ENCODE data around the gene EPHB1.

DNA sequence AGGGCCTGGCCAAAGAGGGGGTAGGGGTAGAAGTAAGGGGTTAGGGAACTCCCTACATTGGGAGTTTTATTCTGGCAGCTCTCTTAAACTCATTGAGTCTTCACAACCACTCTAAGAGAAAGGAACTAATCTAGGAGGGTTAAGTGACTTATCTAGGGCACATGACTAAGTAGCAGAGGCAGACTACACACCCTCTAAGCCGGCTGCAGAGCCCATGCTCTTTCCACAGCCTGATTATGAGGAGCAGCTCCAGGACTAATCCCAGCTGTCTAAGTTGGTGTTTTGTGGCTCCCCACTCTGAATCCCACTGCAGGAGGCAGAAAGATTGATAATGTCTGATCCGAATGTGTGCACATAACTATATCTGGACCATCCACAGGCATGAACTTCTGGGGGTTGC lies 374.6 kb downstream of the EPHB1 start:
- no peak for TF ChIP-seq POLR2A (IDR thresholded peaks at IDR 0.05; ENCODE audit: low read depth, low read length)
- TF ChIP-seq CTCF (IDR thresholded peaks at IDR 0.05; ENCODE audit: extremely low read depth in 1 of 2, insufficient read depth in 1 of 2, low read depth in 1 of 2, low read length in 2 of 2), result no peak
